Hematopoietic multipotent progenitor cell treated with erythropoietin and hydrocortisone succinate and interleukin-3 and kit ligand, for 17 days (in vitro differentiated cells): ENCODE measurements around the gene RAD51B.

Experiments
- DNase-seq: peaks from one replicate; pipeline ENCODE4 v3.0.0-alpha.2; 2015; ENCODE audit warnings: low spot score

Gene RAD51B

GRCh38 chr14:68557648-68558047, 738.1 kb downstream of the RAD51B start:
- DNase-seq: no peak

- DNase-seq: no peak
Observed at GRCh38 chr14:68558096-68558495, 738.5 kb downstream of the RAD51B start.

DNA sequence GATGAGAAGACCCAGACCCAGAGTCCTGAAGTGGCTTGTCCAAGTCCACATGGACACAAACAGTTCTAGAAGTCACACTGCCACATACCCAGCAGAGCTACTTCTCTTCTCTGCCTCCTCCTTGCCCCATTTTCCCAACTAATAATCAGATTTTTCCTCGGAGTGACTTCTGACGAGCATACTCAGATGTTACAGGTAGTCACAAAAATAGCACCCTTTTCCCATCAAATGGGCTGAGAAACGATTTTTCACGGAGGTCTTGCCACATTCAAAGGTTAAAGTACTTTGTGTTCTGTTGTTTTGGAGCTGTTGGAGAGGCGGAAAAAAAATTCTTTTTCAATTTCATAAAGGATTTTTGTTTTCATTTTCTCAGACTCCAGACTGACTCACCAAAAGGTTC, 740.4 kb downstream of the RAD51B start:
- no peak for DNase-seq

DNA sequence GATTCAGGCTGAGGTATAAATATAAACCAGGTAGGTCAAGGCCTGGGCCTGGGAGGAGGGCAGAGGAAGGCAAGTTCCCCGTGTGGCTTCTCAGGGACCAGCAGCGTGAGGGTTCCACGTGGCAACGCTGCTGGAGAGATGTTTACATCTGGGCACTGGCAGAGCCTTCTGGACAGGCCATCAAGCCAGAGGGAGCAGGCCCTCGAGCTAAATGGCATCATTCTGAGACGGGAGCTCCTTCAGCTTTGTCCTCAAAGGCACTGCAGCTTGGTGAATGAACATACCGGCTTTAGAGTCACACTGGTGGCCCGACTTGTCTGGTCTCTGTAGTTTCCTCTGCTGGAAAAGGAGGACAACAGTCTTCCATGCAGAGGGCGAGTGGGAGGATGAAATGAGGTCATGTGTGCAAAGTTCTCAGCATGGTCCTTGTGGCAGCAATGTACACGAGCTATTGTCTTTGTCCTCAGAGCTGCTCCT, 742.0 kb downstream of the RAD51B start:
- DNase-seq: no peak

GRCh38 chr14:68562911-68563250, 743.3 kb downstream of the RAD51B start:
- no peak for DNase-seq

DNA sequence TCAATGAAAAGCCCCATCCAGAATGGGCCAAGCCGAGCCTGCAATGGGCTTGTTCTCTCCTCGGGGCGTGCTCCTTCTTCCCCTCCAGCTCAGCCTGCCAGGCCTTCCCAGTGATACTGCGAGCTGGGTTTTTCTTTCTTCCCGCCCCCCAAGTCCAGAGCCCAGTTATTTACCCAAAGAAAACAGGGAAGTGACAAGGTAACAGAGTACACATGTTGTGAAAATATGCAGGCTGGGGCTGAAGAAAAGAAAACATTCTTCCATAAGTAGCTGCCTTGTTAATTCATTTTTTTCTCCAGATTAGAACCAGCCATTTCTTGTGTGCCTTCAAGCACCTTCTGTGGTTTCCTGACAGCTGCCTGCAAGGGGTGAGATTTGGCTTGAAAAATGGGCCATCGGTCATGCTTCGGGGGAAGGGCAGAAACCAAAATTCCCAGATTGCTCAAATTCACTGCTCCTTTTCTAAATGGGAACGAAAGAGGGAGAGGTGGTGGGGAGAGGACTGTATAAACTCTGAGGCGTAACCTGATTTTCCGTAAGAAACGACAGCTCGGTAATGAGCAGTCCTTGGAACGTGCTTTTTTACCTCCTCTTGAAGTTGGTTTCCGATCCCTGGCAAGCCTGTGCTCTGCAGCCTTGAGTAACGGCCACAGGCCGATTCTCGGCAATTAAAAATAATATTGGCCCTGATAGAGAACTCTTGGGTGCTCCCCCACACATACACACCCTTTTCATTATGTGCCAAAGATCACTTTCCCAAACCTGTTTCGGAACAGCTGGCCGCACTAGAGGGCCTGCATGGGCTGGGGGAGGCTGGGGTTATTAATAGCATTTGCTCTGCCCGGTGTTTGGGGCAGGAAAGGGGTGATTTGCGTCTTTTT, 743.9 kb downstream of the RAD51B start:
- DNase-seq: no peak

- DNase-seq: no peak
Observed at GRCh38 chr14:68564191-68564825, 744.7 kb downstream of the RAD51B start.

- DNase-seq: no peak
Observed at GRCh38 chr14:68564826-68565759, 745.5 kb downstream of the RAD51B start.

GRCh38 chr14:68566075-68566474, 746.5 kb downstream of the RAD51B start:
- DNase-seq: no peak

DNA sequence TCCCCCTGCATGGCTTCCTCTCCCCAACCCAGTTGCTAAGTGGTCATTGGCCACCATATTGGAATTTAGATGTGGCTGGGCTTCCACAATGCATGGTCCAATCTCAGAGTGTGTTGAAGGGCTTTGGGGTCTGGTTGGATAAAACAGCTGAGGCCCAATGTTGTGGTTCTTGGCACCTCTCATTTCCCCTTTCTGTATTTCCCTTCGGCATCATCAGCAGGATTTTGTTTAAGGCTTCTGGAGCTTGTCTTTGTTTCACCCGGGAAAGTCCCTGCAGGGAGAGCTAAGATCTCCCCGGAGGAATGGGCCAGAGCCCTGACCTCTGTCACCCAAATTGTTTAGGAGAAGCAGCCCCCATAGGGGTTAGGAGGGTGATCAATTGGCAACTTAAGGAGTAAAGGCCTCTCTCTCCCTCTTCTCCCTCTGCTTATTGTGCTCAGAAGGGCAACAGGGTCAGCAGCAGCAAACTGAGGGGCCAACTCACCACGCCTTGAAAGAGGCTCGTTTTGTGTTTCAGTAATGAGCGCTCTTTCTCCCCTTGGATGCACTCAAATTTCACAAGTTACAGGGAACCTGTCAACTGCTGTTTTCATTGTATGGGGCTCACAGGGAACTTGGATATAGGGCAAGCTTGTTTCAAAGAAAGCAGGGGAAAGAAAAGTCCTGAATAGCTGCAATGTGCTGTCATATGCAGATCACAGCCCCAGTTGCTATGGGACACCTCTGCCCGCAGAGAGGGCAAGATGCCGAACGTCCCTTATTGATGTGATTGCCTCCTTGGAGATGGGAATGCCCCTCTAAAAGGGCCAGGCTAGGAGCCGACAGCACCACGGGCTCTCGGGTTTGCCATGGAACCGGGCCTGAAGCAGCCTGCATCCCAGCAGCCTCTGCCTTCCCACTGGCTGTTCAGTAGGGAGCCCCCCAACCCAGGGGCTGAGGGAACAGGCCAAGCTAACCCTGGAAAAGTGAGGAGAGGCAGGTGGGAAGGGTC, 749.6 kb downstream of the RAD51B start:
- no peak for DNase-seq

DNA sequence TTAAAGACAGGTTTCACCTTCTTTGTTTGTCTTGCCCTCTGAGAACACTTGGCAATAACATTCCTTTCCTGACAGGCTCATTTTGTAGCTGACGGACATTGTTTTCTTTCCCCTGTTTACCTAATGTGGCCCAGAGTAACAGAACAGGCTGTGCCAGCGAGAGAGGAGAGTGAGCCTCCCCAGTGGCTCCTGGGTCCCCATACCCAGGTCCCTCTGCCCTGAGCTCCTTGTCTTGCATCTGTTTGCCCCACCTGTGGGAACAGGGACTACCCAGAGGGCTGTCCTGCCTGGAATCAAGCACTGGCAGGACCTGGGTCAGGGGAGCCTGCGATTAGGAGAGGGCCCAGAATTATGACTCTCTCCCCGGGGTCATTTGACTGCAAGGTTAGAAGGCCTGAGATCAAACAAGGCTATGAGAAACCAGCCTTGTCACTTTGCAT, 750.4 kb downstream of the RAD51B start:
- DNase-seq: no peak

DNA sequence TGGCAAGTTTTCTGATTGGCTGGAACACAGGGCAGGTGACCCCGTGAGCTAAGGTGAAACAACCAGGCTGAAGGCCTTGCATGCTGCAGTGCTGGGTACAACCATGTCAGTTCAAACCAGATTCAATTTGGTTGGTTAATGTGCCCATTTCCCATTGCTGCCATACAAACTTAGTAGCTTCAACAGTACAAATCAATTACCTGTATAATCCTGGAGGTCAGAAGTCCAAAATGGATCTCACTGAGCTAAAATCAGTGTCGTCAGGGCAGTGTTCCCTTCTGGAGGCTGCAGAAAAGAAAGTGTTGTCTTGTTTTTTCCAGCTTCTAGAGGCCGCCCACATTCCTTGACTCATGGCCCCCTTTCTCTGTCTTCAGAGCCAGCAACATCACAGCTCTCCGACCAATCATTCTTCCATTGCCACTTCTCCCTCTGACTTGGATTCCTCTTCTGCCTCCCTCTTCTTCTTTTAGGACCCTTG, 751.6 kb downstream of the RAD51B start:
- DNase-seq: no peak

GRCh38 chr14:68571928-68572525, 752.4 kb downstream of the RAD51B start:
- DNase-seq: no peak

GRCh38 chr14:68573126-68573525, 753.5 kb downstream of the RAD51B start:
- no peak for DNase-seq

DNA sequence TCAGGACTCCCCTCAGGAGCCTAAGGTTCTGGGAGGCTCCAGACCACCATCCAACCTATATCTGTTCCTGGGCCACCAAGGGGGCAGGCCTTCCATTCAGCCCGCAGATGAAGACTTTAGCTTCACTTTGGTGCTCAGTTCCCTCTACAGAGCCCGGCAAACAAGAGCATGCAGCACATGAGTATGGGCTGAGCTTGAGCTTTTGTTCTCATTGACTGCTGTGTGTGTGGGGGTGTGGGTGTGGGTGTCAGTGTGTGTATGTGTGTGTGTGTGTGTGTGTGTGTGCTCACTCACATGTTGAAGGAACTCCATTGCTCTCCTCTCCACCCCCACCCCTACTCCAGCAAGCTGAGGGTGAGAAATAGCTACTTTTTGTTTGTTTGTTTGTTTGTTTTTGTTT, 754.1 kb downstream of the RAD51B start:
- no peak for DNase-seq

- DNase-seq: no peak
Observed at GRCh38 chr14:68574461-68574860, 754.9 kb downstream of the RAD51B start.

DNA sequence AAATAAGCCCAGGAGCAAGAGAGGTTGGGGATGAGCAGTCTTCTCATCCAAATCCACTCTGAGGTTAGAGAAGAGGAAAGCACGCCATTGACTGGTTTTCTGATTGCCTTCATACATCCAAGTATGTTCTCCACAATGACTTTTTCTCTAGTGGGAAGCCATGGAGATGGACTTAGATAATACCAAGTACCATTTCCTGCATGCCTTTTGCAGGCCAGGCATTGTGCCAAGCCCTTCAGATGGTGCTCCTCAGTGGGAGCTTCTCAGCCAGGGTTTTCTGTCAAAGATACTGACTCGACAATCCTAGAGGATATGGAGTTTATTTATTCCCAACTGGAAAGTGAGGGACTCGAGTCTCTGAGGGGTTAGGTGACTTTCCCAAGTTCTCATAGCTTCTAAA, 755.3 kb downstream of the RAD51B start:
- no peak for DNase-seq

GRCh38 chr14:68575426-68575825, 755.8 kb downstream of the RAD51B start:
- DNase-seq: no peak

DNA sequence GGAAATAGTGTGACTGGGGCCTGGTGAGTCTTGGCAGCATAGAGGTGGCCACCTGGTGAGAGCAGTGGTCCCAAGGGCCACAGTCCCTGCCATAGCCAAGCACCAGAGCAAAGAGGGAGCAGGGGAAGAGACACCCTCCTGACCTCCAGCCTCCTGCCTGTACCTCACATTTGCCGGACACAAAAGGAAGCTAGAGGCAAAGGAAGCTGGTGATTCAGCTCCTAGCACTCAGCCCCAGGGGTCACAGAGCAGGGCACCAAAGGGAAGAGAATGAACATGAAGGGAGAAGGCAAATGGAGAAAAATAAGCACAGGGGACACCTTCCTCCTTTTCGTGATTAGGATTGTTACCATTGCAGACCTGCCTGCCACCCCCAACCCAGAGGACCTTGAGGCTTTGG, 756.5 kb downstream of the RAD51B start:
- no peak for DNase-seq

DNA sequence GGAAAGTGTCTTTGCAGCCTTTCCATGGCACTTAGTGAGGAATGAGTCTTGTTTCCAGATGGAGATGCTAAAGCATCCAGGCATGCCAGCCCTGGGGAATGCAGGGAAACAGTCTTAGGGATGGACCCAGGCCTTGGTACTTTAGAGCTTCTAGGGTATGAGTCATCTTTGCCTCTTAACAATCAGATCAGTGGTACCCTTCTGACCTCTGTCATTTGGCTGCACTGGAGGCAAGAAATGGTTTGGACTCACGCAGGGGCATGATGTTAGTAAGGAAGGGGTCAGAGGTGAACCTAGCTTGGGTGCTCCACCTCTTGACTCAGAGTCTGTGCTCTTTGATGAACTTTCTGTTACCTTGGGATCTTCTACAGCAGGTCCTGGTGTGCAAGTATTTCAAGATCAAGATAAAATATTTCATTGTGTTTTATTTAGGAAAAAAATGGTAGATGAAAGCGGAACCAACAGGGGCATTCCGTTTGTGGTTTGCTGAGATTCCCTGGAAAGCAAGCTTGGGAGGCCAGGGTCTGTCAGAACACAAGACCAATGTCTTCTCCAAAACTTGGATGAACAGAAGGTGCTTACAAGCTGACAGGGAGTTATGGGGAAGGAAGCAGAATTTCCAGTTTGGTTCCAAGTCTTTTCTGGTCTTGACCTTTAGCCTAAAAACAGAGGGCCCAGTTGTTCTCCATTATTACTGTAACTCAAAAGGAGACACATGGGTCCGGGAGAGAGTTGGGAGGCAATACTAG, 757.1 kb downstream of the RAD51B start:
- no peak for DNase-seq
